CD4-positive, alpha-beta T cell (primary cell): Measurements from ENCODE around the gene AKR1C1. TPM values are rescaled to one million over a fixed set of nuclear protein-coding genes. Genes with fewer than 3 reads are reported as not detected.

Experiments
- ATAC-seq: fragments of 200-7000 bp; cut with Tn5 transposase; one replicate; pipeline ENCODE4 v1.10.0; 2022; ENCODE audit warnings: mild to moderate bottlenecking; ENCODE audit not compliant: poor library complexity
- CTCF ChIA-PET: fragments of 350-600 bp; sonication (Branson Sonifier 250); formaldehyde crosslinking; loops from one replicate; lab custom pipeline; 2021; ENCODE audit warnings: antibody characterized with exemption, inconsistent platforms; lab: Charles Lee
- POLR2A ChIA-PET: fragments of 350-600 bp; sonication (Branson Sonifier 250); formaldehyde crosslinking; loops from one replicate; lab custom pipeline; 2021; ENCODE audit warnings: antibody characterized with exemption, inconsistent platforms; lab: Charles Lee
- DNase-seq, 14 experiments: peaks; one replicate each; pipeline ENCODE4 v3.0.0-alpha.2; 2013 to 2020; ENCODE audit warnings: mixed read lengths in 2 of 14
- H3K27ac ChIP-seq, 2 donors: one replicate each; pipeline versions ENCODE4 v1.5.1 to v1.7.0; 2013; ENCODE audit warnings: low read length in 2 of 2, low read depth in 1 of 2, mild to moderate bottlenecking in 1 of 2
- H3K27me3 ChIP-seq, 2 experiments: 1 replicate in 1 of 2; 2 replicates in 1 of 2; pipeline versions ENCODE4 v1.6.1 to v1.7.0; 2013; ENCODE audit warnings: low read length in 2 of 2, control low read depth in 1 of 2, mild to moderate bottlenecking in 1 of 2, moderate library complexity in 1 of 2; ENCODE audit not compliant: insufficient read depth in 2 of 2, control insufficient read depth in 1 of 2
- H3K36me3 ChIP-seq: one replicate; pipeline ENCODE4 v1.6.1; 2013; ENCODE audit warnings: low read length, control low read depth; ENCODE audit not compliant: insufficient read depth
- H3K4me1 ChIP-seq: one replicate; pipeline ENCODE4 v1.6.1; 2013; ENCODE audit warnings: low read length, control low read depth; ENCODE audit not compliant: insufficient read depth
- H3K4me3 ChIP-seq: one replicate; pipeline ENCODE4 v1.5.1; 2013; ENCODE audit warnings: mild to moderate bottlenecking, low read length, moderate library complexity
- H3K9me3 ChIP-seq, 2 experiments: 1 replicate in 1 of 2; 2 replicates in 1 of 2; pipeline versions ENCODE4 v1.6.1 to v1.7.0; 2013; ENCODE audit warnings: low read length in 2 of 2, mild to moderate bottlenecking in 2 of 2, control low read depth in 1 of 2, moderate library complexity in 1 of 2; ENCODE audit not compliant: control insufficient read depth in 1 of 2, insufficient read depth in 1 of 2
- H3K27ac Mint-ChIP-seq: one replicate; pipeline ENCODE4 v1.8.0; 2020; ENCODE audit warnings: mixed read lengths
- H3K27me3 Mint-ChIP-seq: one replicate; pipeline ENCODE4 v1.8.0; 2021; ENCODE audit warnings: mixed read lengths
- H3K36me3 Mint-ChIP-seq: one replicate; pipeline ENCODE4 v1.8.0; 2021; ENCODE audit warnings: low read depth, mixed read lengths
- H3K4me1 Mint-ChIP-seq: one replicate; pipeline ENCODE4 v1.8.0; 2021; ENCODE audit warnings: low read depth, mixed read lengths
- H3K4me3 Mint-ChIP-seq: one replicate; pipeline ENCODE4 v1.8.0; 2020; ENCODE audit warnings: mild to moderate bottlenecking, mixed read lengths
- H3K9me3 Mint-ChIP-seq: one replicate; pipeline ENCODE4 v1.8.0; 2020; ENCODE audit warnings: mixed read lengths
- CTCF ChIP-seq: fragments of 200-600 bp; IDR thresholded peaks from one replicate; pipeline ENCODE4 v1.8.0; 2022; ENCODE audit warnings: antibody characterized with exemption, mild to moderate bottlenecking
- intact Hi-C, 2 experiments: fragments of 100-400 bp; cut with DNase I in 1 of 2; cut with micrococcal nuclease in 1 of 2; formaldehyde crosslinking; loops; one replicate each; pipeline versions ENCODE4 v1.15.1 to v1.9.0; 2023 to 2025; cut with DNase I, micrococcal nuclease
- total RNA-seq, 174 experiments: library from RNA in 2 of 174; stranded (reverse) in 2 of 174; gene quantifications; one replicate each; pipeline ENCODE4 v1.2.3 and lab custom pipeline; 2021 to 2026

Gene AKR1C1
- total RNA-seq, 2 experiments from 2014 or later = 1.6 to 2.6 TPM

GRCh38 chr10:4944841-4945240 is 18.4 kb upstream of the AKR1C1 start:
- H3K36me3 Mint-ChIP-seq = no peaks in the 10 kb centered on the region
- H3K4me1 Mint-ChIP-seq = no peaks in the 10 kb centered on the region
- H3K27me3 Mint-ChIP-seq = no peaks in the 10 kb centered on the region
- POLR2A ChIA-PET = no interaction called here
- H3K9me3 Mint-ChIP-seq = no peaks in the 10 kb centered on the region
- Histone ChIP-seq H3K27me3 (no peaks in the 10 kb centered on the region), H3K4me3 (no peak overlapping the region), H3K36me3 (no peaks in the 10 kb centered on the region), H3K4me1 (no peaks in the 10 kb centered on the region), H3K9me3 (no peaks in the 10 kb centered on the region), H3K27ac (no peak overlapping the region)
- no peak overlapping the region for H3K4me3 Mint-ChIP-seq
- no peak for TF ChIP-seq CTCF
- ATAC-seq = no peak
- H3K27ac Mint-ChIP-seq = no peak overlapping the region
- intact Hi-C loops = no loop called here
- no peak for DNase-seq
- CTCF ChIA-PET = no interaction called here

- H3K9me3 ChIP-seq = no peaks in the 10 kb centered on the region
- no peak for ATAC-seq
- Mint-ChIP-seq H3K27me3 (no peaks in the 10 kb centered on the region), H3K9me3 (no peaks in the 10 kb centered on the region), H3K4me3 (no peak overlapping the region), H3K4me1 (no peaks in the 10 kb centered on the region), H3K36me3 (no peaks in the 10 kb centered on the region), H3K27ac (no peak overlapping the region)
- TF ChIP-seq CTCF = no peak
- no peaks in the 10 kb centered on the region for H3K36me3 ChIP-seq
- ChIA-PET CTCF (no interaction called here), POLR2A (no interaction called here)
- no peaks in the 10 kb centered on the region for H3K4me1 ChIP-seq
- H3K27ac ChIP-seq = no peak overlapping the region
- intact Hi-C loops = no loop called here
- no peak overlapping the region for H3K4me3 ChIP-seq
- no peaks in the 10 kb centered on the region for H3K27me3 ChIP-seq
- DNase-seq = no peak
Observed at GRCh38 chr10:4945766-4946717, 17.2 kb upstream of the AKR1C1 start.

DNA sequence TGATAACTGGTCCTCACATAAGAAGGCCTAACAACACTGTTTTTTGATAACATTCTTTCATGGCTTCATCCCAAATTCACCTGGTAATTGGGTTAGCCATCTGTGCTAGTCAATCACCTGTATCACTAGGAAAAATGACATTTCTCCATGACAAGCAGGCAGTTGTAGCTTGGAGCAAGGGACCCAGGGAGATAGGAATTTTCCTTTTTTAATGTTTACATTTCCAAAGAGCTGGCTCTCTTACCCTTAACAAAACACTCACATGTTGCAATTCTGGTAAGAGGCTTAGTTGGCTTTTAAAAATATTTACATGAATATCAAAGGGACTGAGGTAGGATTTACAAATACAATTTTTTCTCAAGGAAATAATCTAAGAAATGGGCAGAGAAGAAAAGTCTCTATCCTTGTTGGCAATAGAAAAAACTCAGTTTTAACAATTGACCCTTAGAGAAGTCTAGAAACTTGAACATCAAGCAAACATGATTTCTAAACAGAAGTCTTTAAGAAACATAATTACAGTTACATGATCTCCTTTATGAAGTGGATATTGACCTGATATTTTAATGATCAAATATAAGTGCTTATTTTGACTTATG is 16.1 kb upstream of the AKR1C1 start:
- POLR2A ChIA-PET = no interaction called here
- DNase-seq (no peak), ATAC-seq (no peak)
- H3K36me3 ChIP-seq = no peaks in the 10 kb centered on the region
- no peak overlapping the region for H3K4me3 ChIP-seq
- TF ChIP-seq CTCF = no peak
- no peaks in the 10 kb centered on the region for H3K4me1 ChIP-seq
- intact Hi-C loops = no loop called here
- H3K27me3 ChIP-seq = no peaks in the 10 kb centered on the region
- H3K27ac ChIP-seq = no peak overlapping the region
- Mint-ChIP-seq H3K4me3 (no peak overlapping the region), H3K27me3 (no peaks in the 10 kb centered on the region), H3K9me3 (no peaks in the 10 kb centered on the region), H3K27ac (no peak overlapping the region), H3K36me3 (no peaks in the 10 kb centered on the region), H3K4me1 (no peaks in the 10 kb centered on the region)
- CTCF ChIA-PET = no interaction called here
- no peaks in the 10 kb centered on the region for H3K9me3 ChIP-seq
